ENCODE results near the gene GYPC.

GYPC gene

DNA sequence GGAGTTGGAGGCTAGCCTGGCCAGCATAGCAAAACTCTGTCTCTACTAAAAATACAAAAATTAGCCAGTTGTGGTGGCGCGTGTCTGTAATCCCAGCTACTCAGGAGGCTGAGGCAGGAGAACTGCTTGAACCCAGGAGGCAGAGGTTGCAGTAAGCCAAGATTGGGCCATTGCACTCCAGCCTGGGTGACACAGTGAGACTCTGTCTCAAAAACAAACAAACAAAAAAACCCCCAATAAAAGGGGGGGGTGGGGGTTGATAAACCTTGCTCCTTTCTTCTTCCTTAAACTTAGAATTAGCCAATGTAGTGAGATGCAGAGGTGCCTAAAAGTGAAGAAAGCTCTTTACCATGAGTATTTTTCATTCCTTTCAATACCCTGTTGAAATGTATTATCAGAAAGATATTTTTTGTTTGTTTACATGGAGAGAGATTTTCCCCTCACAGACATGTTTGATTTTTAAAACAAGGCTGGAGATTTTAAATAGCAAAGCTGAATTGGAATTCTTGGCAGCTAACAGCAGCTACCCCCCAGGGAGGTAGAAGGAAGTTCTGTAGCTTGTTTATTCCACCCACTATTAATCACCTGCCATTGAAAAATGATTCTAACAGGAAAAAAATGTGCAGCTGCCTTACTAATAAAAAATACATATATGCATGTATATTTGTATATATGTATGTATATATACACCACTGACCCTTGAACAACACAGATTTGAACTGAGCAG lies 48.6 kb downstream of the GYPC start:
- no peak for ATAC-seq
- TF ChIP-seq OSR1 (CRISPR knock-in tag; IDR thresholded peaks at IDR 0.05) = no peak
- no peak for TF ChIP-seq ZC3H10 (CRISPR knock-in tag; IDR thresholded peaks at IDR 0.05)
- TF ChIP-seq GLIS3 (CRISPR knock-in tag; IDR thresholded peaks at IDR 0.05) = no peak
- no peak for TF ChIP-seq ARNTL (CRISPR knock-in tag; IDR thresholded peaks at IDR 0.05; ENCODE audit: borderline replicate concordance, low read depth)
- no peak for TF ChIP-seq SNAI2 (CRISPR knock-in tag; IDR thresholded peaks at IDR 0.05)
- TF ChIP-seq RARB (CRISPR knock-in tag; IDR thresholded peaks at IDR 0.05) = no peak
- TF ChIP-seq CSDC2 (CRISPR knock-in tag; IDR thresholded peaks at IDR 0.05) = no peak
- TF ChIP-seq, protein P1, sequence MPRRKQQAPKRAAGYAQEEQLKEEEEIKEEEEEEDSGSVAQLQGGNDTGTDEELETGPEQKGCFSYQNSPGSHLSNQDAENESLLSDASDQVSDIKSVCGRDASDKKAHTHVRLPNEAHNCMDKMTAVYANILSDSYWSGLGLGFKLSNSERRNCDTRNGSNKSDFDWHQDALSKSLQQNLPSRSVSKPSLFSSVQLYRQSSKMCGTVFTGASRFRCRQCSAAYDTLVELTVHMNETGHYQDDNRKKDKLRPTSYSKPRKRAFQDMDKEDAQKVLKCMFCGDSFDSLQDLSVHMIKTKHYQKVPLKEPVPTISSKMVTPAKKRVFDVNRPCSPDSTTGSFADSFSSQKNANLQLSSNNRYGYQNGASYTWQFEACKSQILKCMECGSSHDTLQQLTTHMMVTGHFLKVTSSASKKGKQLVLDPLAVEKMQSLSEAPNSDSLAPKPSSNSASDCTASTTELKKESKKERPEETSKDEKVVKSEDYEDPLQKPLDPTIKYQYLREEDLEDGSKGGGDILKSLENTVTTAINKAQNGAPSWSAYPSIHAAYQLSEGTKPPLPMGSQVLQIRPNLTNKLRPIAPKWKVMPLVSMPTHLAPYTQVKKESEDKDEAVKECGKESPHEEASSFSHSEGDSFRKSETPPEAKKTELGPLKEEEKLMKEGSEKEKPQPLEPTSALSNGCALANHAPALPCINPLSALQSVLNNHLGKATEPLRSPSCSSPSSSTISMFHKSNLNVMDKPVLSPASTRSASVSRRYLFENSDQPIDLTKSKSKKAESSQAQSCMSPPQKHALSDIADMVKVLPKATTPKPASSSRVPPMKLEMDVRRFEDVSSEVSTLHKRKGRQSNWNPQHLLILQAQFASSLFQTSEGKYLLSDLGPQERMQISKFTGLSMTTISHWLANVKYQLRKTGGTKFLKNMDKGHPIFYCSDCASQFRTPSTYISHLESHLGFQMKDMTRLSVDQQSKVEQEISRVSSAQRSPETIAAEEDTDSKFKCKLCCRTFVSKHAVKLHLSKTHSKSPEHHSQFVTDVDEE (CRISPR knock-in tag; IDR thresholded peaks at IDR 0.05) = no peak

DNA sequence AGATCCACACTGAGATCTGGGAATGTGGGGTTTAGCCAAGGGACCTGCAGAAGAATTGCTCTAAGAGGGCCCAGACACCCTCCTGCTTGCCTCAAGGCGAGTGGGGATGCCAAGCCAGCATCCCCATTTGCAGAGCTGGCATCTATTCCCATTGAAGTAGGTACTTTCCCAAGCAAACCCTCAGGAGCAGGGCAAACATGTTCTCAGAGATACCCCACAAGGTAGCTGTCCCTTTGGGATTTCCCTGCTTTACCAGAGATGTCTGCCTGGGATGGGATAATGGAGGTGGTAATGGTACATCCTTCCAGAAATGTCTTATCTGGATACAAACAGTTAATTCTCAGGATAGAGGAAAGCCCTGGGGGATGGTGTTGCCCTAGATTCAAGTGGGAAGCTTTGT lies 51.2 kb downstream of the GYPC start:
- no peak for ATAC-seq
- TF ChIP-seq ARNTL (CRISPR knock-in tag; IDR thresholded peaks at IDR 0.05; ENCODE audit: borderline replicate concordance, low read depth) = no peak
- no peak for TF ChIP-seq ZNF565 (CRISPR knock-in tag; conservative IDR thresholded peaks at IDR 0.05; ENCODE audit: low read depth)
- no peak for TF ChIP-seq ZC3H10 (CRISPR knock-in tag; IDR thresholded peaks at IDR 0.05)
- TF ChIP-seq ISL1 (CRISPR knock-in tag; IDR thresholded peaks at IDR 0.05) = no peak
- no peak for TF ChIP-seq OSR1 (CRISPR knock-in tag; IDR thresholded peaks at IDR 0.05)
- no peak for TF ChIP-seq TOX (CRISPR knock-in tag; IDR thresholded peaks at IDR 0.05; ENCODE audit: borderline replicate concordance)
- TF ChIP-seq CSDC2 (CRISPR knock-in tag; IDR thresholded peaks at IDR 0.05) = no peak
- TF ChIP-seq GLIS3 (CRISPR knock-in tag; IDR thresholded peaks at IDR 0.05) = no peak
- TF ChIP-seq SNAI2 (CRISPR knock-in tag; IDR thresholded peaks at IDR 0.05) = no peak
- TF ChIP-seq PPARA (CRISPR knock-in tag; IDR thresholded peaks at IDR 0.05; ENCODE audit: borderline replicate concordance) = no peak
- TF ChIP-seq, protein P1 (CRISPR knock-in tag; IDR thresholded peaks at IDR 0.05) = no peak
- no peak for TF ChIP-seq ZFP3 (CRISPR knock-in tag; IDR thresholded peaks at IDR 0.05)
- TF ChIP-seq BACH2 (CRISPR knock-in tag; IDR thresholded peaks at IDR 0.05; ENCODE audit: borderline replicate concordance) = no peak
- TF ChIP-seq CSRNP3 (CRISPR knock-in tag; IDR thresholded peaks at IDR 0.05) = no peak
- no peak for TF ChIP-seq TCF4 (CRISPR knock-in tag; IDR thresholded peaks at IDR 0.05; ENCODE audit: borderline replicate concordance)
- no peak for TF ChIP-seq ZNF8 (CRISPR knock-in tag; IDR thresholded peaks at IDR 0.05)
- no peak for TF ChIP-seq PATZ1 (CRISPR knock-in tag; IDR thresholded peaks at IDR 0.05; ENCODE audit: borderline replicate concordance)
- TF ChIP-seq, protein P2, sequence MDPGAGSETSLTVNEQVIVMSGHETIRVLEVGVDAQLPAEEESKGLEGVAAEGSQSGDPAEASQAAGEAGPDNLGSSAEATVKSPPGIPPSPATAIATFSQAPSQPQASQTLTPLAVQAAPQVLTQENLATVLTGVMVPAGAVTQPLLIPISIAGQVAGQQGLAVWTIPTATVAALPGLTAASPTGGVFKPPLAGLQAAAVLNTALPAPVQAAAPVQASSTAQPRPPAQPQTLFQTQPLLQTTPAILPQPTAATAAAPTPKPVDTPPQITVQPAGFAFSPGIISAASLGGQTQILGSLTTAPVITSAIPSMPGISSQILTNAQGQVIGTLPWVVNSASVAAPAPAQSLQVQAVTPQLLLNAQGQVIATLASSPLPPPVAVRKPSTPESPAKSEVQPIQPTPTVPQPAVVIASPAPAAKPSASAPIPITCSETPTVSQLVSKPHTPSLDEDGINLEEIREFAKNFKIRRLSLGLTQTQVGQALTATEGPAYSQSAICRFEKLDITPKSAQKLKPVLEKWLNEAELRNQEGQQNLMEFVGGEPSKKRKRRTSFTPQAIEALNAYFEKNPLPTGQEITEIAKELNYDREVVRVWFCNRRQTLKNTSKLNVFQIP (CRISPR knock-in tag; IDR thresholded peaks at IDR 0.05; ENCODE audit: borderline replicate concordance, low read depth) = no peak
- TF ChIP-seq ZFP30 (CRISPR knock-in tag; IDR thresholded peaks at IDR 0.05) = no peak

All from SK-N-SH treated with all-trans-retinoic acid at 6 μM for 48 hours (cell line).